ENCODE measurements around the gene BCAP29.
A peak's percentile ranks its signal among the peaks of the same experiment; 100 is the strongest.

The BCAP29 gene

GRCh38 chr7:107584716-107585115 lies 4.7 kb downstream of the BCAP29 start:
- no peak for DNase-seq

GRCh38 chr7:107588529-107589130 lies 8.6 kb downstream of the BCAP29 start:
- no peak for DNase-seq

GRCh38 chr7:107591421-107591820 lies 11.4 kb downstream of the BCAP29 start:
- no peak for DNase-seq

- DNase-seq = no peak
These were observed 12.4 kb downstream of the BCAP29 start for GRCh38 chr7:107592361-107593024.

- DNase-seq = no peak
These were observed 13.0 kb downstream of the BCAP29 start for GRCh38 chr7:107593025-107593410.

GRCh38 chr7:107594961-107595737 lies 15.1 kb downstream of the BCAP29 start:
- no peak for DNase-seq

GRCh38 chr7:107596881-107597581 lies 17.0 kb downstream of the BCAP29 start:
- DNase-seq = peak; percentile 3

- no peak for DNase-seq
These were observed 17.5 kb downstream of the BCAP29 start for GRCh38 chr7:107597582-107597916.

- DNase-seq = no peak
These were observed 17.9 kb downstream of the BCAP29 start for GRCh38 chr7:107597953-107598352.

GRCh38 chr7:107599262-107599661 lies 19.2 kb downstream of the BCAP29 start:
- DNase-seq = peak; percentile 3

GRCh38 chr7:107600816-107601215 lies 20.8 kb downstream of the BCAP29 start:
- DNase-seq = no peak

- DNase-seq = peak; percentile 12
These were observed 25.3 kb downstream of the BCAP29 start for GRCh38 chr7:107605218-107605815.

- no peak for DNase-seq
These were observed 26.3 kb downstream of the BCAP29 start for GRCh38 chr7:107606303-107606702.

GRCh38 chr7:107609811-107610261 lies 29.8 kb downstream of the BCAP29 start:
- DNase-seq = no peak

- no peak for DNase-seq
These were observed 30.3 kb downstream of the BCAP29 start for GRCh38 chr7:107610323-107610722.

GRCh38 chr7:107613439-107613838 lies 33.4 kb downstream of the BCAP29 start:
- no peak for DNase-seq

GRCh38 chr7:107613948-107614347 lies 33.9 kb downstream of the BCAP29 start:
- DNase-seq = no peak

GRCh38 chr7:107614425-107614824 lies 34.4 kb downstream of the BCAP29 start:
- no peak for DNase-seq

GRCh38 chr7:107615910-107616680 lies 36.0 kb downstream of the BCAP29 start:
- DNase-seq = no peak

GRCh38 chr7:107622429-107622828 lies 42.4 kb downstream of the BCAP29 start:
- no peak for DNase-seq

GRCh38 chr7:107622894-107623293 lies 42.8 kb downstream of the BCAP29 start:
- no peak for DNase-seq

GRCh38 chr7:107627002-107627401 lies 47.0 kb downstream of the BCAP29 start:
- no peak for DNase-seq

All from NCI-H82 (cell line).